HG03025 (cell line): ENCODE results near the gene ATF2.

Source experiments
- ATAC-seq: cut with Tn5 transposase; IDR thresholded peaks from one replicate; pipeline ENCODE4 v1.9.1; 2021; ENCODE audit warnings: mild to moderate bottlenecking, moderate library complexity; ENCODE audit not compliant: unreplicated experiment, low FRiP score

The ATF2 gene

GRCh38 chr2:175167792-175168563 lies at the start of gene ATF2:
Gene ATF2, minus strand, starts transcription at chr2:175168203. Its CDS starts 31,760 bp downstream, at chr2:175136443.
- ATAC-seq: peak; percentile 97

DNA sequence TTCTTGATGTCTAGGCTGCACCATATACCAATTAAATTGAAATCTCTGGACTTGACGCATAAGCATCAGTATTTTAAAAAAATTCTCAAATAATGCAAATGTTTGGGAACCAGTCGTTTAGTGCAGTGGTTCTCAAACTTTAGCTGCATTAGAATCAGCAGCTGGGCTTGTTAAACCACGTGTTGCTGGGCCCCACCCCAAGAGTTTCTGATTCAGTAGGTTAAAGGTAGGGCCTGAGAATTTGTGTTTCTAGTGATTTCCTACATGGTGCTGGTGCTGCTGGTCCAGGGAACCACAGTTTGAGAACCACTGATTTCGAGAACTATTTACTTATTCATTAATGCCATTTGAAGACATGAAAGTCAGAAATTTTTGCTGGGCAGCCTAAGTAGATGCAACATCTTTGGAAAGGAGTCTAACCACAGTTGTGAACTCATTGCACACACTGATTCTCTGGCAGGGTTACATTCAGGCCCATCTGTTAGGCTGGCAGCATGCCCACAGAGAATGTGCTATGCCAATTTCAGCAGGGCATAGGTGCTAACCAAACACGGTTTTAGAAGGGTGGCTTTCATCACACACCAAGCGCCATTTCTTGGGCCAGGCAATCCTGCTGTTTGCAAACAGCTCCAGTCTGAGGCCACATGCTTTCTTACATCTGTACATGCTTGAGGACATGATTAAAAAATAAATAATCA lies 39.9 kb upstream of the ATF2 start:
- no peak for ATAC-seq

GRCh38 chr2:175206866-175207265 lies 38.9 kb upstream of the ATF2 start:
- ATAC-seq: no peak

- ATAC-seq: no peak
These were observed 37.5 kb upstream of the ATF2 start for GRCh38 chr2:175205523-175205922.

DNA sequence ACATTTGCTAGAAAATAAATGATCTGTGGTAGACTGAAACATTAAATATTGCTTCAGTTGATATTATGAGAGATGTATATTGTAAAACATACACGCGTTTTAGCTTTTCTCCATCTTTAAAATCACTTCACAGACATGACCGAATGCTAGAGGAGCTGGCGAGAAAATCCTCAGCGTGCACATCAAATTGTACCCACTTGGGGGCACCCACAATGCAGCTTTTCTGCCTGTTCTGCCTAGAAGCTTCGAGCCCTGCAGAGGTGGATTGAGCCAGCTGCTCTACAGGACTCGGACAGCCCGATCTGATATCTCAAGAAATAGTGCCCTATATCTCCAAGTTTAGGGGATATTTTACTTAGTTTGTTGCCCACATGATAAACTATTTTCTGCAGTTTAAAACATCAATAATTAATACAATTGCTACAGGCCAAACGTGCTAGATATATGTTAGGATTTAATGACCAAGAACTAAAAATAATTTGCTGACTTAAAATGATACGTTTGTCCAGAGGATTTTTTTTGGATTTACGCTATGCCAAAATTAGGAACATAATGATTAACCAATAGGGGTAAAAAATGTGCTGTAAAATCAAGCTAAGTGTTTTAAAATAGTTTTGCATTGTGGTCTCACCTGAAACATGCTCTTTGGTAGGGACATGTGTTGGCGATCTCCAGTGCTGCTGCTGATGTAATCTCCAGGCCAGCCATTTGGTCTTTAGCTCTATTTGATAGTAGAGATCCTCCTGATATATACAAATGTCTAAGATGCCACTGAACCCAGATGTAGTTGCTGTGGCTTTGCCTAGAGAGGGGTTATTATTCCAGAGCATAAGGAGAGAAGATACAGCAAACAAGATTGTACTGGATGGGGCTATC lies 35.9 kb upstream of the ATF2 start:
- peak; percentile 79 for ATAC-seq

DNA sequence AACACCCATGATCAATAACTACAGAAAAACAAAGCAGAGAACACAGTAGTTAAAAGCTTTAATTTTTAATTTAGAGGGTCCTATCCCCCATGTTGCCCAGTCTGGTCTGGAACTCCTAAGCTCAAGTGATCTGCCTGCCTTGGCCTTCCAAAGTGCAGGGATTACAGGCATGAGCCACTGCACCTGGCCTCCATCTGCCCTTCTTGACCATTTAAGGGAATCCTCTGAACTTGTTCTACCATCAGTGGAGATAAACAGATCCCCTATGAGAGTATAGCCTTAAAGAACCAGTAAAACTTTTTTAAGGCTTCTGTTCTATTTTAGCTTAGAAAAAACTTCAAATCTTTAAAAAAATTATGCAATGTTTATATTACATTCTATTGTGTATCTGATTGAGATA lies 27.0 kb upstream of the ATF2 start:
- no peak for ATAC-seq

- no peak for ATAC-seq
These were observed 20.8 kb upstream of the ATF2 start for GRCh38 chr2:175188761-175189160.

DNA sequence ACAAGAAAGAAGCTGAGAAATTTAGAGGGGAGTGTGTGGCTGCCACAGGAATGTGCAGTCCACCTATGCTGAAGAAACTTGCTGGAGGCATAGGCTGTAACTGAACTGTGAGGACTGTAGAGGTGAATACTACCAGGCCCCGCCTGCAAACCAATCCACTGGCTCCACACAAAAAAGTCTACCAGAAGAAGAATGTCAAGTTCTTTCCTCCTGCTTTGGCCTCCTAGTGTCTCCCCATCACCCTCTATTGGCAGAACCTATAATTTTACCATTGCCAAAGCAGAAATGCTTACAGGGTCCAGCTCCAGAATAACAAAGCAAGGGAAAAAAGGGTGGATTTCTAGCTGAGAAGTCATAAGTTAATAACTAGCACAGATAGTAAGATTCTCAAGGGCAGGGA lies 19.4 kb upstream of the ATF2 start:
- peak; percentile 72 for ATAC-seq

DNA sequence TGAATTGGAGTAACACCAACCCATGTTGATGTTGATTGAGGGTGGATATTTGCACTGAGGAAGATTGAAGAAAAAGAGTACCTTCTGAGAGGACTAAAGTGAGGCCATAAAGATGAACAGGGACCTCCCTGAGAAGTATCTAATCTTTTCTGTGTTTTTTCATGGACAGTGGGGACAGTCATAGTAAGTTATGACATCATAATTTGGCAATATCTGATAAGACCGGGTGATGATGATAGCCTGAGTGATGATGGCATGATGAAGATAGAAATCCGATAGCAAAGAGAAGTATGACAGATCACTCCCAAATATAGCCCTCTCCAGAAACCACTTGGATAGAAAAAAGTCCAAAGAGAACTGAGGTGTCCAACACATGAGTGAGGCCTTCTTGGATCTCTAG lies 15.7 kb upstream of the ATF2 start:
- no peak for ATAC-seq

DNA sequence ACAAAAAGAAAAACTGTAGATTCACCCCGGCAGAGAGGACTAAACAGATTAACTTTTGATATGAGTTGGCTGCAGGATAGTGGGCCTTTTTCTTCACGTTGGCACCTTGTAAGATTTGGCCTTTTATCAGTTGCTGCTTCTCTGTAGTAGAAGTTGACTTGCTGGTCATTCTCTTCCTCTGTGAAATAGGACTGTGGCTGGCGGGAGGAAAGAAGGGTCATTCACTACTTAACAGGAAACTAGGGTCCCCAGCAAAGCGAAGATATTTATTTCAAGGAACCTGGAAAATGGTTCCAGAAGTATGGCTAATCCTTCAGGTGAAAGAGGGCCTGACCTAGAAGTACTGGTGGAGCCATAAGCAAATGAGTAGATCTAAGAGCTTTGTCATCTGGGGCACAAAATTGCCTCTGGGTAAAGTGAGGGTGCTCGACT lies 13.9 kb upstream of the ATF2 start:
- ATAC-seq: peak; percentile 1

DNA sequence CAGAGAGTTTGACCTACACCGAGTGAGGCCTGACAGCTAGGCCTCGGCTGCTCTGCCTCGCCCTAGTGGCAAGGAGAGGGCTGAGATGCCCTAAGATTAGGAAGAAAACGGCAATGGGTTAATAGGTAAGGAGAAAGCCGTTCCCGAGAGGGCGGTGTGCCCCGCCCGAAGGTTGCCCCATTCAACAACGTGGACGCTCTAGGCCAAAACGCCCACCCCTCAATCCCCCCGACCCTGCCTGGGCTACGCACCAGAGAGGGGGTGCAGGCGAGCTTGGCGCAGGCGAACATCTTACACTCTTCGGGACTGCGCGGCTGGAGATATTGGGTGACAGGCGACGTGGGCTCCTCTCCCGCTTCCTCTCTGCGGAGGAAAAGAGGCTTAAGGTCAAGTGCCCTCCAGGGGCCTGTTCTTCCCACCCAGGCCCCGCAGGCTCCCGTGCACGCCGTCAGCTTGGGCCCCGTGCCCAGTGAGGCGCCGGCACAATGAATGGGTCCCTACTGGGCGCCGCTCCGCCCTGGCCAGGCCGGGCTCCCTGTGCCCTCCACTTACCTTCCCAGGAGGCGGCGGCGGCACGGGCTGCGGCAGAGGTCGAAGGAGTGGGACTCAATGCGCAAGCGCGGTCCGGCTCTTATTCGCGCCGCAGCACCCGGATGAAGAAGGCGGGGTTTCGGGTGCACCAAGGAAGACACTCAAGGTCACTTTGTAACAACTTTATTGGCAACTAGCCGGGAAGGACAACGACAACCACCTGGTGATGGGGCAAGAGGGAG lies 13.3 kb upstream of the ATF2 start, which contains the start of gene ATP5MC3:
TSS of gene ATP5MC3 (minus strand) at position 607 of the 773 bp plus-strand sequence. CDS start at position 290, 317 bp downstream.
- peak; percentile 78 for ATAC-seq

- ATAC-seq: peak; percentile 55
These were observed 12.7 kb upstream of the ATF2 start for GRCh38 chr2:175180701-175181103.

DNA sequence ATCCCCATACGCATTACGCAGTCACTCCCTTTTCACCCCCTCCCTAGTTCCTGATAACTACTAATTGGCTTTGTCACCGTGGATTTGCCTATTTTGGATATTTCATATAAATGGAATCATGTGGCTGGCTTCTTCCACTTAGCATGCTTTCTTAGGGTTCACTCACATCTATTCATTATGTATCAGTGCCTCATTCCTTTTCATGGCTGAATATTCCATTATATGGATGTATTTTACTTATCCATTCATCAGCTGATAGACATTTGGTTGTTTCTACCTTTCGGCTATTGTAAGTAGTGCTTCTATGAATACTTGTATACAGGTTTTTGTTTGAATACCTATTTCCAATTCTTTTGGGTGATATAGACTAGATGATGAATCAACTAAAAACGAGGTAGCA lies 8.6 kb upstream of the ATF2 start:
- no peak for ATAC-seq

- no peak for ATAC-seq
These were observed 7.9 kb upstream of the ATF2 start for GRCh38 chr2:175175896-175176295.

DNA sequence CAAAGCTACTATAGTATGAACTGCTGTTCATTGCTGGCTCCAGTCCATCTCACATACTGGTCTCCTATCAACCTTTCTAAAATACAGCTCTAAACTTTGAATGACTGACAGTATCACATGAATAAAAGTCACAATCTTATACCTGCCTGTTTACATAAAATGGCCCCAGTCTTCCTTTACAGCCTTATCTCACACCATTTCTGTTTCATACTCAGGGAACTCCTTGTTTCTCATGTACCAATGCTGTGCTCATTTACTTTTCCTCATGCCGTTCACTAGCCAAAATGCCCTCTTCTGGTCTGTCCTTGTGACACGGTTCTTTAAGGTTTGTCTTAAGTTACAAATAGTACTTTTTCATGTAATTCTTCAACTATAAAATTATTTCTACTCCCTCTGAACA lies 7.3 kb upstream of the ATF2 start:
- ATAC-seq: no peak

- ATAC-seq: no peak
These were observed 2.8 kb upstream of the ATF2 start for GRCh38 chr2:175170659-175171304.

- no peak for ATAC-seq
These were observed 1.2 kb upstream of the ATF2 start for GRCh38 chr2:175169191-175169590.

DNA sequence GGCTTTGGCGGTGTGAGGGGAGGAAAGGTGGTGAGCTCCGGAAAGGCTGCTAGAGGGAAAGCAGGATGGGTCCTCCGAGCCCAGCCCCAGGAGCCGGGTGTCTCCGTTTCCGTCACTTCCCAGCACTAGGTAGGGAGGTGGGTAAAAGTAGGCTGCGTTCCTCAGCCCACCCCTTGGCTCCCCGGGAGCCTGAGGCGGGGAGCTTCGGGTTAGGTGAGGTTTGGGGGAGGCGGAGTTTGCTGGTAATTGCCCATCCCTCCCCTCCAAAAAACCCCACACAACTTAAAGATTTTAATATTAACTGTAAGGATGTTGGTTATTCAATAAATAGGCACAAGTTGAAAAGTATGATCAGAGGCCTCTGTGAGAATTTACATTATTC lies 552 bp upstream of the ATF2 start:
- ATAC-seq: peak; percentile 21

DNA sequence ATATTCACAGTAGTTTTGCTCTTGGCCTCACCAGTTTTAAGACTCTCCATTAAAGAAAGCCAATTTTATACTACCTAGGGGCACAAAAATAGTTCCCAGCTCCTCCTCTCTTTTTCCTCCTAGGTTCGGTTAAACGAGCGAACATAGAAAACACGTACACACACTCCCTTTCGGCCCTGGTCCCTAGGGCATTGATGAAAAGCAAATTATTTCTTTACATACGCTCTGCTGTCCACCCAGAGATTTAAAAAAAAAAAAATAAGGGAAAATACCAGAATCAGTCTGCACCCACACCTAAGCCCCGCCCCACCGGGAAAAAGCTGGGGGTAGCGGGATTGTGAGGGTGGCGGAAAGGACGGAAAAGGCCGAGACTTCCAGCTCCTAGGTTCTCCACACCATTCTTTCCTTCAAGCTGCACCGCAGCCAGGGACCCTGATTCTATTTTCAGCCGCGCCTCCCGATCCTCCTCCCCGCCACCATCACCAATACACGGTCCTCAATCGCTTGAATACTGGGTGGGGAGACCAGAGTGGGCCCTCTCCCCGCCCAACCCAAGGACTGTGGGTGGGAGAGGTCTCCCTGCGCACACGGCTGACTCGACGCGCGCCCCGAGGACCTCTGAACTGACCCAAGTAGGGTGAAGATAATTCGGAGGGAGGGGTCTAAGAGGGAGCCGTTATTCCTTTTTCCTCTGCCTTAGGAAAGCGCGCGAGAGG lies 769 bp downstream of the ATF2 start:
- peak; percentile 0 for ATAC-seq
